ENCODE data around the gene GLI3. TPM values are rescaled to one million over a fixed set of nuclear protein-coding genes. Genes with fewer than 3 reads are reported as not detected.

The GLI3 gene
- total and polyA plus RNA-seq, 2 of the 8 experiments (the other 6 are each of a cell fraction or from before 2014, with no cell fraction given) = 8.0 to 31.1 TPM

DNA sequence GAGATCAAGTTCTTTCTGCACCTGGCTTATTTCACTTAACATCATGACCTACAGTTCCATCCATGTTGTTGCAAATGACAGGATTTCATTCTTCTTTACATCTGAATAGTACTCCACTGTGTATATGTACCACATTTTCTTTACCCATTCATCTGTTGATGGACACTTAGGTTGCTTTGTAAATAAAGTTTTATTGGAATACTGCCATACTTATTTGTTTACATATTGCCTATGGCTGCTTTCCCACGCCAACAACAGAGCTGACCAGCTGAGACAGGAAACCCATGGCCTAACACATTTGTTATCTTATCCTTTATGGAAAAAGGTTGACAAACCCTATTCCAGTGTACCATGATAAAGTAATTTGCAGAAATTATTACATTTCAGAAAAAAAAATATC is 153.7 kb downstream of the GLI3 start:
- Histone ChIP-seq H3K56ac (replicated peaks; ENCODE audit: insufficient read length, low read depth, low read length) (no peak overlapping the region), H3K4ac (replicated peaks; ENCODE audit: insufficient read length, low read depth, low read length) (no peak overlapping the region), H3K79me2 (ENCODE audit: control insufficient read depth in 1 of 2, insufficient read depth in 2 of 2, low read length in 2 of 2) (no peaks in the 10 kb centered on the region; a peak in 1 of 4 replicates), H3K4me1 (replicated peaks in 1 of 4; ENCODE audit: control insufficient read depth in 3 of 4, insufficient read depth in 4 of 4, low read length in 3 of 4) (no peaks in the 10 kb centered on the region), H3K79me1 (ENCODE audit: low read depth, low read length) (no peaks in the 10 kb centered on the region; the same call in 1 of the 2 replicates), H2AFZ (ENCODE audit: low read length) (no peak overlapping the region), H3K27ac (ENCODE audit: low read depth, low read length) (no peak overlapping the region), H3K23me2 (ENCODE audit: low read depth, low read length) (no peaks in the 10 kb centered on the region), H2BK15ac (ENCODE audit: low read length) (no peak overlapping the region), H3K14ac (ENCODE audit: insufficient read length) (no peak overlapping the region), H3K4me3 (ENCODE audit: extremely low read depth in 1 of 4, insufficient read depth in 2 of 4, low read depth in 3 of 4, low read length in 4 of 4) (no peak overlapping the region), H3K4me2 (ENCODE audit: insufficient read depth in 1 of 2, low read depth in 2 of 2, low read length in 2 of 2) (no peak overlapping the region), H3K23ac (ENCODE audit: insufficient read length) (no peak overlapping the region), H2BK12ac (ENCODE audit: low read depth, low read length) (no peak overlapping the region), H4K91ac (replicated peaks; ENCODE audit: insufficient read length, low read length) (no peak overlapping the region), H3K9ac (replicated peaks in 1 of 4; ENCODE audit: extremely low read depth in 1 of 4, low read depth in 3 of 4, low read length in 3 of 4) (no peak overlapping the region), H3K18ac (ENCODE audit: extremely low read depth, low read length) (no peak overlapping the region), H2AK5ac (ENCODE audit: low read depth, low read length) (no peak overlapping the region), H3K27me3 (replicated peaks in 1 of 4; ENCODE audit: control insufficient read depth in 3 of 4, extremely low read depth in 1 of 4, insufficient read depth in 3 of 4, low read length in 3 of 4) (peaks cover 11 to 21% (median 18%) of the 10 kb centered on the region in 4 experiments), H3K36me3 (ENCODE audit: control insufficient read depth in 2 of 4, insufficient read depth in 4 of 4, low read length in 3 of 4) (no peaks in the 10 kb centered on the region), H4K8ac (ENCODE audit: extremely low read depth, insufficient read depth, low read length) (no peak overlapping the region), H3K9me3 (ENCODE audit: insufficient read depth in 2 of 2, low read depth in 1 of 2, low read length in 1 of 2) (no peaks in the 10 kb centered on the region), H4K5ac (ENCODE audit: insufficient read length, low read depth, low read length) (no peak overlapping the region), H2BK20ac (ENCODE audit: low read length) (no peak overlapping the region), H2BK5ac (ENCODE audit: low read depth, low read length) (no peak overlapping the region), H4K20me1 (replicated peaks in 1 of 2; ENCODE audit: control insufficient read depth in 1 of 2, insufficient read depth in 2 of 2, low read length in 2 of 2) (peaks cover 7 to 22% of the 10 kb centered on the region in 2 experiments), H2BK120ac (replicated peaks; ENCODE audit: low read depth, low read length) (no peak overlapping the region)
- ChIA-PET CTCF (ENCODE audit: partially characterized antibody) (interaction anchor here (0.7 kb wide), 1 partner anchor 491 kb away, joined by 3 read pairs; no protein-coding TSS in a partner anchor), POLR2A (ENCODE audit: partially characterized antibody) (no interaction called here)
- FAIRE-seq (no peak), DNase-seq (ENCODE audit: low read depth in 1 of 2, low spot score in 2 of 2) (no peak)
- TF ChIP-seq CEBPB (IDR thresholded peaks at IDR 0.05; ENCODE audit: low read depth, low read length) (no peak), MAFK (IDR thresholded peaks at IDR 0.05; ENCODE audit: low read depth, low read length) (no peak), EP300 (IDR thresholded peaks at IDR 0.05; ENCODE audit: borderline replicate concordance in 1 of 2, low read depth in 2 of 2, low read length in 2 of 2) (no peak)
- TF ChIP-seq, protein P1, sequence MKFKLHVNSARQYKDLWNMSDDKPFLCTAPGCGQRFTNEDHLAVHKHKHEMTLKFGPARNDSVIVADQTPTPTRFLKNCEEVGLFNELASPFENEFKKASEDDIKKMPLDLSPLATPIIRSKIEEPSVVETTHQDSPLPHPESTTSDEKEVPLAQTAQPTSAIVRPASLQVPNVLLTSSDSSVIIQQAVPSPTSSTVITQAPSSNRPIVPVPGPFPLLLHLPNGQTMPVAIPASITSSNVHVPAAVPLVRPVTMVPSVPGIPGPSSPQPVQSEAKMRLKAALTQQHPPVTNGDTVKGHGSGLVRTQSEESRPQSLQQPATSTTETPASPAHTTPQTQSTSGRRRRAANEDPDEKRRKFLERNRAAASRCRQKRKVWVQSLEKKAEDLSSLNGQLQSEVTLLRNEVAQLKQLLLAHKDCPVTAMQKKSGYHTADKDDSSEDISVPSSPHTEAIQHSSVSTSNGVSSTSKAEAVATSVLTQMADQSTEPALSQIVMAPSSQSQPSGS (IDR thresholded peaks at IDR 0.05; ENCODE audit: low read length) = no peak
- 94% methylated on average over 1 of the region's 1 CpG; no CpG with 5 or more reads in 1 of the 2 experiments for WGBS, 2 experiments (ENCODE audit: extremely low coverage in 1 of 2, insufficient coverage in 1 of 2, insufficient read length in 1 of 2, insufficient replicate concordance in 2 of 2, low coverage in 1 of 2, low lambda C conversion rate in 2 of 2, missing lambda C conversion rate in 1 of 2)
